ENCODE results near the gene TTC39B.

The TTC39B gene

GRCh38 chr9:15253786-15254185 lies 53.2 kb downstream of the TTC39B start:
- Histone ChIP-seq H3K9me3 (no peaks in the 10 kb centered on the region), H3K27me3 (no peaks in the 10 kb centered on the region), H3K36me3 (no peaks in the 10 kb centered on the region), H3K4me1 (no peaks in the 10 kb centered on the region), H3K4me3 (ENCODE audit: low read depth, low read length) (no peak overlapping the region)
- TF ChIP-seq CTCF (IDR thresholded peaks at IDR 0.05; ENCODE audit: low read depth, low read length): no peak
- DNase-seq: no peak

GRCh38 chr9:15253197-15253596 lies 53.8 kb downstream of the TTC39B start:
- Histone ChIP-seq H3K4me3 (ENCODE audit: low read depth, low read length) (no peak overlapping the region), H3K27me3 (no peaks in the 10 kb centered on the region), H3K36me3 (no peaks in the 10 kb centered on the region), H3K4me1 (no peaks in the 10 kb centered on the region), H3K9me3 (no peaks in the 10 kb centered on the region)
- DNase-seq: no peak
- no peak for TF ChIP-seq CTCF (IDR thresholded peaks at IDR 0.05; ENCODE audit: low read depth, low read length)

- no peak for TF ChIP-seq CTCF (IDR thresholded peaks at IDR 0.05; ENCODE audit: low read depth, low read length)
- H3K9me3 ChIP-seq: no peaks in the 10 kb centered on the region
- H3K27me3 ChIP-seq: no peaks in the 10 kb centered on the region
- DNase-seq: no peak
- no peaks in the 10 kb centered on the region for H3K36me3 ChIP-seq
- H3K4me3 ChIP-seq (ENCODE audit: low read depth, low read length): no peak overlapping the region
- no peaks in the 10 kb centered on the region for H3K4me1 ChIP-seq
These were observed 57.0 kb downstream of the TTC39B start for GRCh38 chr9:15249981-15250380.

GRCh38 chr9:15249042-15249818 lies 57.8 kb downstream of the TTC39B start:
- no peaks in the 10 kb centered on the region for H3K27me3 ChIP-seq
- H3K4me3 ChIP-seq (ENCODE audit: low read depth, low read length): no peak overlapping the region
- H3K36me3 ChIP-seq: no peaks in the 10 kb centered on the region
- no peak for DNase-seq
- no peaks in the 10 kb centered on the region for H3K9me3 ChIP-seq
- no peak for TF ChIP-seq CTCF (IDR thresholded peaks at IDR 0.05; ENCODE audit: low read depth, low read length)
- no peaks in the 10 kb centered on the region for H3K4me1 ChIP-seq

- no peaks in the 10 kb centered on the region for H3K36me3 ChIP-seq
- no peak overlapping the region for H3K4me3 ChIP-seq (ENCODE audit: low read depth, low read length)
- H3K9me3 ChIP-seq: no peaks in the 10 kb centered on the region
- H3K4me1 ChIP-seq: no peaks in the 10 kb centered on the region
- no peak for DNase-seq
- TF ChIP-seq CTCF (IDR thresholded peaks at IDR 0.05; ENCODE audit: low read depth, low read length): no peak
- no peaks in the 10 kb centered on the region for H3K27me3 ChIP-seq
These were observed 58.4 kb downstream of the TTC39B start for GRCh38 chr9:15248621-15249020.

- TF ChIP-seq CTCF (IDR thresholded peaks at IDR 0.05; ENCODE audit: low read depth, low read length): no peak
- no peaks in the 10 kb centered on the region for H3K4me1 ChIP-seq
These were observed 58.9 kb downstream of the TTC39B start for GRCh38 chr9:15248081-15248480.

More at GRCh38 chr9:15248081-15248480, 58.9 kb downstream of the TTC39B start:
- Histone ChIP-seq H3K4me3 (ENCODE audit: low read depth, low read length) (no peak overlapping the region), H3K9me3 (no peaks in the 10 kb centered on the region), H3K36me3 (no peaks in the 10 kb centered on the region), H3K27me3 (no peaks in the 10 kb centered on the region)
- DNase-seq: no peak

All from BE2C (cell line).